Upper lobe of left lung (tissue), 6 donors: ENCODE data around the gene BBIP1. TPM values are rescaled to one million over a fixed set of nuclear protein-coding genes. Genes with fewer than 3 reads are reported as not detected.

Experiments
- ATAC-seq, 2 donors: fragments of 200-7000 bp; cut with Tn5 transposase; one replicate each; pipeline ENCODE4 v1.9.1; 2022; ENCODE audit warnings: mild to moderate bottlenecking in 2 of 2, moderate library complexity in 2 of 2; ENCODE audit not compliant: low FRiP score in 2 of 2
- DNase-seq, 2 donors: peaks; one replicate each; pipeline ENCODE4 v3.0.0-alpha.2; 2019 to 2020
- H3K27ac ChIP-seq, 4 donors: fragments of 200-600 bp; sonication (generic); one replicate each; pipeline ENCODE4 v1.5.1; 2016 to 2019
- H3K27me3 ChIP-seq, 4 donors: fragments of 200-600 bp; sonication (generic); one replicate each; pipeline ENCODE4 v1.5.1; 2017 to 2019
- H3K36me3 ChIP-seq, 4 donors: fragments of 200-600 bp; sonication (generic); one replicate each; pipeline ENCODE4 v1.5.1; 2016 to 2019
- H3K4me1 ChIP-seq, 4 donors: fragments of 200-600 bp; sonication (generic); one replicate each; pipeline ENCODE4 v1.5.1; 2018 to 2019
- H3K4me3 ChIP-seq, 4 donors: fragments of 200-600 bp; sonication (generic); one replicate each; pipeline ENCODE4 v1.5.1; 2017 to 2019; ENCODE audit warnings: mild to moderate bottlenecking in 2 of 4, moderate library complexity in 1 of 4
- H3K9me3 ChIP-seq, 4 donors: fragments of 200-600 bp; sonication (generic); one replicate each; pipeline ENCODE4 v1.5.1; 2018 to 2019
- EP300 ChIP-seq, 4 donors: sonication (generic); formaldehyde crosslinking; IDR thresholded peaks; one replicate each; pipeline ENCODE4 v1.5.1; 2017; ENCODE audit warnings: antibody characterized with exemption in 4 of 4, control low read depth in 2 of 4
- POLR2A ChIP-seq, 4 donors: fragments of 450-650 bp; IDR thresholded peaks; one replicate each; pipeline ENCODE4 v1.5.1; 2016 to 2017; ENCODE audit warnings: antibody characterized with exemption in 4 of 4, mild to moderate bottlenecking in 2 of 4
- POLR2AphosphoS5 ChIP-seq, 2 donors: sonication (generic); formaldehyde crosslinking; IDR thresholded peaks; one replicate each; pipeline ENCODE4 v1.5.1; 2017; ENCODE audit warnings: antibody characterized with exemption in 2 of 2
- WGBS, 2 donors: methylation state at CpG; one replicate each; pipeline ENCODE4 v1.1.5; 2017 to 2018; 5-methylcytosine and 5-hydroxymethylcytosine counted together
- total RNA-seq, 6 donors: library from RNA; depleted of rRNA in 4 of 6; stranded (reverse); fragments of >200 nt in 4 of 6; gene quantifications; one replicate each; pipeline versions ENCODE4 v1.1.0 to v1.2.1, GENCODE V29; 2016 to 2021
- TF ChIP-seq, protein P1 (sequence below), 6 experiments: fragments of 450-650 bp in 4 of 6; fragments of 200-600 bp in 2 of 6; sonication (generic) in 2 of 6; IDR thresholded peaks; one replicate each; pipeline ENCODE4 v1.5.1; 2016 to 2019; ENCODE audit warnings: antibody characterized with exemption in 6 of 6
- donor health status: DM: no; HTN: no; CAD: no; lungs with moderate emphysema.
- donor health status: DM: no; HTN: yes; CAD: no; lungs with severe emphysema.

The BBIP1 gene
- total RNA-seq, 6 donors from 2014 or later, result 3.4 to 27.4 (median 19.4) TPM

DNA sequence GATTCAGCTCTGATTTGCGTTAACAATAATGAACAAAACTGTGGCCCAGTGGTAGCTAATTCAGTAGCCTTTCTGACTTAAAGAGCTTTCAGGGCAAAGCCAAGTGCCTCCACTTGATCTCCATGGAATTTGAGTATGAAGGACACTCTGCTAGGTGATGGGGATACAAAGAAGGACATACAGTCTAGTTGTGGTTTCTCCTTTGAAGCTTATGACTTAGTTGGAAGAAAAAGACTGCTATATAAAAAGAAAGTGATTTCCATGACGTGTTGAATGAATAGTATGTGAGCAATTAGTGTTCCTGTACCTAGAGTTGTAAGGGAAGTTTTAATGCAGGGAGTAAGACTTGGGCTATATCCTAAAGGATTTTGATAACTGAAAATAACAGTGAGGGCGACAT lies 39.0 kb downstream of the BBIP1 start:
- ATAC-seq, result no peak

DNA sequence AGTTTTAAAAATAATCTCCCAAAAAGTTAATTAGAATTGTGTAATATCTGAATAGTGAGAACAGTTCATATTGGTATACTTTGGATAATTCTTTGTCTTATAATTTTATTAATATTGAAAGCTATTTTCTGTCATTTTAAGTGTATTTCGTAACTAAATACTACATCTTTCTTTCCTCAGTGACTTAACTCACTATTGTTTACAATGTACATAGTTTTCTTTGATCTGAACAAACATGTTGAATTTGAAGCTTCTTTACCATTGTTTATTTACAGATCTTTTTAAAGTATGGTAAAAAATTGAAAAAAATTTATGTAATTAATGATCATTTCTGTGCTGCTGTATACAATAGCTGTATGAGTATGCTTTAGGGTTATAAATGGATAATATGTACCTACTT lies 42.2 kb downstream of the BBIP1 start:
- WGBS, 2 donors, result 92 to 94% methylated on average over 1 of the region's 1 CpG
- Histone ChIP-seq H3K27me3 (no peaks in the 10 kb centered on the region), H3K4me3 (no peak overlapping the region), H3K4me1 (peaks cover 0 to 14% (median 6%) of the 10 kb centered on the region in 4 donors), H3K9me3 (no peaks in the 10 kb centered on the region), H3K27ac (no peak overlapping the region), H3K36me3 (peaks cover 0 to 14% (median 0%) of the 10 kb centered on the region in 4 donors)
- TF ChIP-seq POLR2A (IDR thresholded peaks at IDR 0.05), result no peak
- TF ChIP-seq, protein P1, sequence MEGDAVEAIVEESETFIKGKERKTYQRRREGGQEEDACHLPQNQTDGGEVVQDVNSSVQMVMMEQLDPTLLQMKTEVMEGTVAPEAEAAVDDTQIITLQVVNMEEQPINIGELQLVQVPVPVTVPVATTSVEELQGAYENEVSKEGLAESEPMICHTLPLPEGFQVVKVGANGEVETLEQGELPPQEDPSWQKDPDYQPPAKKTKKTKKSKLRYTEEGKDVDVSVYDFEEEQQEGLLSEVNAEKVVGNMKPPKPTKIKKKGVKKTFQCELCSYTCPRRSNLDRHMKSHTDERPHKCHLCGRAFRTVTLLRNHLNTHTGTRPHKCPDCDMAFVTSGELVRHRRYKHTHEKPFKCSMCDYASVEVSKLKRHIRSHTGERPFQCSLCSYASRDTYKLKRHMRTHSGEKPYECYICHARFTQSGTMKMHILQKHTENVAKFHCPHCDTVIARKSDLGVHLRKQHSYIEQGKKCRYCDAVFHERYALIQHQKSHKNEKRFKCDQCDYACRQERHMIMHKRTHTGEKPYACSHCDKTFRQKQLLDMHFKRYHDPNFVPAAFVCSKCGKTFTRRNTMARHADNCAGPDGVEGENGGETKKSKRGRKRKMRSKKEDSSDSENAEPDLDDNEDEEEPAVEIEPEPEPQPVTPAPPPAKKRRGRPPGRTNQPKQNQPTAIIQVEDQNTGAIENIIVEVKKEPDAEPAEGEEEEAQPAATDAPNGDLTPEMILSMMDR (IDR thresholded peaks at IDR 0.05), result no peak
- no peak for TF ChIP-seq EP300 (IDR thresholded peaks at IDR 0.05)
- TF ChIP-seq POLR2AphosphoS5 (IDR thresholded peaks at IDR 0.05), result no peak
- DNase-seq, result no peak
- ATAC-seq, result no peak

More for the DNA sequence above, 39.0 kb downstream of the BBIP1 start:
- no peaks in the 10 kb centered on the region for H3K9me3 ChIP-seq
- WGBS, 2 donors, result 82 to 90% methylated on average over 3 of the region's 3 CpGs
- no peak for DNase-seq
- H3K27me3 ChIP-seq, result no peaks in the 10 kb centered on the region
- peaks cover 0 to 37% (median 2%) of the 10 kb centered on the region in 4 donors for H3K36me3 ChIP-seq
- TF ChIP-seq POLR2A (IDR thresholded peaks at IDR 0.05) (no peak), POLR2AphosphoS5 (IDR thresholded peaks at IDR 0.05) (no peak), EP300 (IDR thresholded peaks at IDR 0.05) (no peak)
- TF ChIP-seq, protein P1 (IDR thresholded peaks at IDR 0.05), result no peak
- H3K4me1 ChIP-seq, result peaks cover 0 to 5% (median 0%) of the 10 kb centered on the region in 4 donors
- no peak overlapping the region for H3K4me3 ChIP-seq
- H3K27ac ChIP-seq, result no peak overlapping the region

DNA sequence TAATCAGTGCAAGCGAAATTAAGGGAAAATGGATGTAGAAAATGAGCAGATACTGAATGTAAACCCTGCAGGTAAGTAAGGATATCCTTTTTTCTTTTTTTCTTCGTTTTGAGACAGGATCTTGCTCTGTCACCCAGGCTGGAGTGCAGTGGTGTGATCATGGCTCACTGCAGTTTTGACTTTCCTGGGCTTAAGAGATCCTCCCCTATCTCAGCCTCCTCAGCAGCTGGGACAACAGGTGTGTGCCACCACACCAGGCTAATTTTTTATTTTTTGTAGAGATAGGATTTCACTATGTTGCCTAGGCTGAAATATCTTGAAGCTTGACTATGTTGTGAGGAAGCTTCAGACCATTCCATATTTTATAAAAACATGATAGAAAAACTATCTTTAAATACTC lies 43.0 kb downstream of the BBIP1 start:
- no peaks in the 10 kb centered on the region for H3K27me3 ChIP-seq
- ATAC-seq (no peak), DNase-seq (no peak)
- 75 to 79% methylated on average over 2 of the region's 2 CpGs for WGBS, 2 donors
- peaks cover 0 to 9% (median 0%) of the 10 kb centered on the region in 4 donors for H3K36me3 ChIP-seq
- peaks cover 4 to 16% (median 10%) of the 10 kb centered on the region in 4 donors for H3K4me1 ChIP-seq
- H3K9me3 ChIP-seq, result no peaks in the 10 kb centered on the region
- H3K27ac ChIP-seq, result no peak overlapping the region
- TF ChIP-seq, protein P1 (IDR thresholded peaks at IDR 0.05), result no peak
- TF ChIP-seq POLR2A (IDR thresholded peaks at IDR 0.05) (no peak), EP300 (IDR thresholded peaks at IDR 0.05) (no peak), POLR2AphosphoS5 (IDR thresholded peaks at IDR 0.05) (no peak)
- H3K4me3 ChIP-seq, result no peak overlapping the region

DNA sequence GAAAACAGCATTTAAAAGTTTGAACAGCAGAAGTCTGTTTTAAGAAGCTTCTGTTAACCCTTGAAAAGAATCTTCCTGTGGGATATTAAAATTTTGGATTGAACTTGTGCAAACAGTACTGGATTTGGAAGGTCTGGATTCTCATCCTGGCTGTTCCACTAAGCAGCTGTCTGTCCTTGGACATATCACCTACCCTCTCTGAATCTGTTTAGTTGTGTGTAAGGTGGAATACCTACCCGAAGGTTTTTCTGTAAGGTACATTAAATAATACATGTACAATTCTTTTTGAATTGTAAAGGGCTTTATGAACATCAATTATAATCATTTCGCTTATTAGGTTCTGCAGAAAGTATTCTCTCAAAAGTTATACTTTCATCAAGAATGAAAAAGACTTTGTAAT lies 45.0 kb downstream of the BBIP1 start:
- H3K4me3 ChIP-seq, result peak overlapping the region in 3 of 4 donors; percentile 66 to 94 (median 93)
- H3K4me1 ChIP-seq, result peaks cover 7 to 19% (median 15%) of the 10 kb centered on the region in 4 donors
- DNase-seq, result no peak
- no peaks in the 10 kb centered on the region for H3K27me3 ChIP-seq
- no peaks in the 10 kb centered on the region for H3K9me3 ChIP-seq
- H3K27ac ChIP-seq, result peak overlapping the region in 1 of 4 donors; percentile 98
- ATAC-seq, result no peak
- 62 to 69% methylated on average over 2 of the region's 2 CpGs for WGBS, 2 donors
- TF ChIP-seq, protein P1 (IDR thresholded peaks at IDR 0.05), result no peak
- TF ChIP-seq POLR2A (IDR thresholded peaks at IDR 0.05) (no peak), EP300 (IDR thresholded peaks at IDR 0.05) (no peak)
- peaks cover 0 to 9% (median 0%) of the 10 kb centered on the region in 4 donors for H3K36me3 ChIP-seq
